ENCODE measurements around the gene FXYD6.

FXYD6 gene

GRCh38 chr11:117884994-117885393 lies 8.5 kb upstream of the FXYD6 start:
- Histone ChIP-seq H3K9ac (ENCODE audit: low read depth, low read length) (no peak overlapping the region), H3K9me3 (ENCODE audit: control insufficient read depth, insufficient read depth, low read length) (no peaks in the 10 kb centered on the region), H3K4me1 (ENCODE audit: control insufficient read depth, insufficient read depth, low read length) (no peaks in the 10 kb centered on the region), H3K4me3 (ENCODE audit: low read depth, low read length) (no peak overlapping the region), H3K36me3 (ENCODE audit: control insufficient read depth, insufficient read depth, low read length) (no peaks in the 10 kb centered on the region), H3K27ac (ENCODE audit: low read depth, low read length) (no peak overlapping the region), H3K27me3 (ENCODE audit: control insufficient read depth, insufficient read depth, low read length) (peaks cover 7% of the 10 kb centered on the region)

GRCh38 chr11:117883063-117883462 lies 6.6 kb upstream of the FXYD6 start:
- Histone ChIP-seq H3K27ac (ENCODE audit: low read depth, low read length) (no peak overlapping the region), H3K27me3 (ENCODE audit: control insufficient read depth, insufficient read depth, low read length) (peaks cover 12% of the 10 kb centered on the region), H3K4me3 (ENCODE audit: low read depth, low read length) (no peak overlapping the region), H3K4me1 (ENCODE audit: control insufficient read depth, insufficient read depth, low read length) (no peaks in the 10 kb centered on the region), H3K36me3 (ENCODE audit: control insufficient read depth, insufficient read depth, low read length) (no peaks in the 10 kb centered on the region), H3K9me3 (ENCODE audit: control insufficient read depth, insufficient read depth, low read length) (no peaks in the 10 kb centered on the region), H3K9ac (ENCODE audit: low read depth, low read length) (no peak overlapping the region)

GRCh38 chr11:117882311-117882905 lies 6.0 kb upstream of the FXYD6 start:
- H3K36me3 ChIP-seq (ENCODE audit: control insufficient read depth, insufficient read depth, low read length) = no peaks in the 10 kb centered on the region
- H3K27me3 ChIP-seq (ENCODE audit: control insufficient read depth, insufficient read depth, low read length) = peaks cover 19% of the 10 kb centered on the region
- H3K9ac ChIP-seq (ENCODE audit: low read depth, low read length) = no peak overlapping the region
- H3K4me3 ChIP-seq (ENCODE audit: low read depth, low read length) = no peak overlapping the region
- H3K9me3 ChIP-seq (ENCODE audit: control insufficient read depth, insufficient read depth, low read length) = no peaks in the 10 kb centered on the region
- no peaks in the 10 kb centered on the region for H3K4me1 ChIP-seq (ENCODE audit: control insufficient read depth, insufficient read depth, low read length)
- no peak overlapping the region for H3K27ac ChIP-seq (ENCODE audit: low read depth, low read length)

GRCh38 chr11:117881217-117881616 lies 4.8 kb upstream of the FXYD6 start:
- Histone ChIP-seq H3K9me3 (ENCODE audit: control insufficient read depth, insufficient read depth, low read length) (no peaks in the 10 kb centered on the region), H3K27me3 (ENCODE audit: control insufficient read depth, insufficient read depth, low read length) (peaks cover 28% of the 10 kb centered on the region), H3K9ac (ENCODE audit: low read depth, low read length) (no peak overlapping the region), H3K36me3 (ENCODE audit: control insufficient read depth, insufficient read depth, low read length) (no peaks in the 10 kb centered on the region), H3K4me1 (ENCODE audit: control insufficient read depth, insufficient read depth, low read length) (peaks cover 6% of the 10 kb centered on the region; the same call in 1 of the 2 replicates), H3K27ac (ENCODE audit: low read depth, low read length) (no peak overlapping the region), H3K4me3 (ENCODE audit: low read depth, low read length) (no peak overlapping the region)

- Histone ChIP-seq H3K9me3 (ENCODE audit: control insufficient read depth, insufficient read depth, low read length) (no peaks in the 10 kb centered on the region), H3K4me3 (ENCODE audit: low read depth, low read length) (no peak overlapping the region), H3K27me3 (ENCODE audit: control insufficient read depth, insufficient read depth, low read length) (peaks cover 42% of the 10 kb centered on the region), H3K36me3 (ENCODE audit: control insufficient read depth, insufficient read depth, low read length) (no peaks in the 10 kb centered on the region), H3K9ac (ENCODE audit: low read depth, low read length) (no peak overlapping the region), H3K27ac (ENCODE audit: low read depth, low read length) (no peak overlapping the region), H3K4me1 (ENCODE audit: control insufficient read depth, insufficient read depth, low read length) (peaks cover 14% of the 10 kb centered on the region)
These were observed 3.3 kb upstream of the FXYD6 start for GRCh38 chr11:117879516-117880480.

- Histone ChIP-seq H3K4me3 (ENCODE audit: low read depth, low read length) (no peak overlapping the region), H3K9ac (ENCODE audit: low read depth, low read length) (no peak overlapping the region), H3K4me1 (ENCODE audit: control insufficient read depth, insufficient read depth, low read length) (peaks cover 22% of the 10 kb centered on the region), H3K27me3 (ENCODE audit: control insufficient read depth, insufficient read depth, low read length) (peaks cover 42% of the 10 kb centered on the region), H3K36me3 (ENCODE audit: control insufficient read depth, insufficient read depth, low read length) (no peaks in the 10 kb centered on the region), H3K9me3 (ENCODE audit: control insufficient read depth, insufficient read depth, low read length) (no peaks in the 10 kb centered on the region), H3K27ac (ENCODE audit: low read depth, low read length) (no peak overlapping the region)
These were observed 2.5 kb upstream of the FXYD6 start for GRCh38 chr11:117878939-117879475.

- Histone ChIP-seq H3K4me1 (ENCODE audit: control insufficient read depth, insufficient read depth, low read length) (peaks cover 22% of the 10 kb centered on the region), H3K27ac (ENCODE audit: low read depth, low read length) (no peak overlapping the region), H3K27me3 (ENCODE audit: control insufficient read depth, insufficient read depth, low read length) (peaks cover 42% of the 10 kb centered on the region), H3K4me3 (ENCODE audit: low read depth, low read length) (no peak overlapping the region), H3K9ac (ENCODE audit: low read depth, low read length) (no peak overlapping the region), H3K9me3 (ENCODE audit: control insufficient read depth, insufficient read depth, low read length) (no peaks in the 10 kb centered on the region), H3K36me3 (ENCODE audit: control insufficient read depth, insufficient read depth, low read length) (no peaks in the 10 kb centered on the region)
These were observed 2.0 kb upstream of the FXYD6 start for GRCh38 chr11:117878314-117878938.

GRCh38 chr11:117877120-117877784 lies 794 bp upstream of the FXYD6 start:
- H3K36me3 ChIP-seq (ENCODE audit: control insufficient read depth, insufficient read depth, low read length) = no peaks in the 10 kb centered on the region
- peaks cover 42% of the 10 kb centered on the region for H3K27me3 ChIP-seq (ENCODE audit: control insufficient read depth, insufficient read depth, low read length)
- H3K9ac ChIP-seq (ENCODE audit: low read depth, low read length) = no peak overlapping the region
- no peak overlapping the region for H3K27ac ChIP-seq (ENCODE audit: low read depth, low read length)
- H3K4me1 ChIP-seq (ENCODE audit: control insufficient read depth, insufficient read depth, low read length) = peaks cover 22% of the 10 kb centered on the region
- peak overlapping the region; percentile 68 for H3K4me3 ChIP-seq (ENCODE audit: low read depth, low read length)
- no peaks in the 10 kb centered on the region for H3K9me3 ChIP-seq (ENCODE audit: control insufficient read depth, insufficient read depth, low read length)

- peak overlapping the region; percentile 17 for H3K9ac ChIP-seq (ENCODE audit: low read depth, low read length)
- no peaks in the 10 kb centered on the region for H3K36me3 ChIP-seq (ENCODE audit: control insufficient read depth, insufficient read depth, low read length)
- H3K27ac ChIP-seq (ENCODE audit: low read depth, low read length) = no peak overlapping the region
- H3K9me3 ChIP-seq (ENCODE audit: control insufficient read depth, insufficient read depth, low read length) = no peaks in the 10 kb centered on the region
- peaks cover 38% of the 10 kb centered on the region for H3K27me3 ChIP-seq (ENCODE audit: control insufficient read depth, insufficient read depth, low read length)
- peak overlapping the region; percentile 65 for H3K4me3 ChIP-seq (ENCODE audit: low read depth, low read length)
- H3K4me1 ChIP-seq (ENCODE audit: control insufficient read depth, insufficient read depth, low read length) = peaks cover 22% of the 10 kb centered on the region
These were observed 458 bp downstream of the FXYD6 start for GRCh38 chr11:117876059-117876340.

GRCh38 chr11:117875382-117876058 lies 938 bp downstream of the FXYD6 start:
- Histone ChIP-seq H3K36me3 (ENCODE audit: control insufficient read depth, insufficient read depth, low read length) (no peaks in the 10 kb centered on the region), H3K27ac (ENCODE audit: low read depth, low read length) (no peak overlapping the region), H3K4me1 (ENCODE audit: control insufficient read depth, insufficient read depth, low read length) (peaks cover 26% of the 10 kb centered on the region), H3K9me3 (ENCODE audit: control insufficient read depth, insufficient read depth, low read length) (no peaks in the 10 kb centered on the region), H3K9ac (ENCODE audit: low read depth, low read length) (no peak overlapping the region), H3K27me3 (ENCODE audit: control insufficient read depth, insufficient read depth, low read length) (peaks cover 35% of the 10 kb centered on the region), H3K4me3 (ENCODE audit: low read depth, low read length) (peak overlapping the region; percentile 65)
